ENCODE data around the gene AADACL4.

DNA sequence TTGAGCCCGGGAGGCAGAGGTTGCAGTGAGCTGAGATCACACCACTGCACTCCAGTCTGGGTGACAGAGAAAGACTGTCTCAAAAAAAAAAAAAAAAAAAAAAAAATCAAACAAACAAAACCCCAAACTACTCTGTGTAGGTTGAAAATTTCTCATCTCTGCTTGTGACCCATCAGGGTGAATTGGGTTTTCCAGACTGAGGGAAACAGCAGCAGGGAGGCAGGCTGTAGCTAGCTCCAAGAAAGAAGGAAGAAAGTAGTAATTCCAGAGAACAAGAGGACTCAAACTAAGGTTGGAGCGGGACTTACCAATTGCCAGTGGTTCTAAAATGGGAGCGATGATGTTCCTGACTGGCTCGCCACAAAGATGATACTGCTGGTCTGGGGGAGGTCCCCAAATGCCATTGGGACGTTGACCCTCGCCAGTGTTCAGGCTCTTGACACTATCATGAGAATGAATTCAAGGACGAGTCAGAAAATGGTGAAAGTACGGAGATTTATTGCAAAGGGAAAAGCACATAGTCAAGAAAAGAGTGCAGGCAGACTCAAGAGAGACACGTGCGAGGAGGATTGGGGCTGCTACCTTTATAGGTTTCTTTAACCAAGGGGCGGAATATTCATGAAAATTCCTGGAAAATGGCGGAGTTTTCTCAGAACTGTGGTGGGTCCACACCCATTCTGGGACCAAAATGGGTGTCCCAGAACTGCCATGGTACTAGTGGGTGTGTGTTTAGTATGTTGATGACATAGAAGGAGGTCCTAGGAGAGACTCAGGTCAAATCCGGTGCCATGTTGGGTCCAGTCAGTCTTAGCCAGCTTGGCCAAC is 13.4 kb downstream of the AADACL4 start:
- TF ChIP-seq CTCF (IDR thresholded peaks at IDR 0.05) (no peak), REST (IDR thresholded peaks at IDR 0.05; ENCODE audit: insufficient read depth in 1 of 2, low read depth in 2 of 2, low read length in 1 of 2) (no peak), SIN3A (IDR thresholded peaks at IDR 0.05; ENCODE audit: borderline replicate concordance, insufficient read depth, low read depth, low read length) (no peak)

Measured in Panc1 (cell line).